DMS79 treated with DMSO at 0.1 percent for 48 hours (cell line): ENCODE data around the gene CRYGD.
A peak's percentile ranks its signal among the peaks of the same experiment; 100 is the strongest.

ENCODE experiments used
- DNase-seq: peaks from one replicate; lab custom pipeline; 2025; lab: John Stamatoyannopoulos, UW

Gene CRYGD

GRCh38 chr2:208083807-208084206 is 40.5 kb downstream of the CRYGD start:
- no peak for DNase-seq

GRCh38 chr2:208077276-208077675 is 47.0 kb downstream of the CRYGD start:
- DNase-seq: no peak

DNA sequence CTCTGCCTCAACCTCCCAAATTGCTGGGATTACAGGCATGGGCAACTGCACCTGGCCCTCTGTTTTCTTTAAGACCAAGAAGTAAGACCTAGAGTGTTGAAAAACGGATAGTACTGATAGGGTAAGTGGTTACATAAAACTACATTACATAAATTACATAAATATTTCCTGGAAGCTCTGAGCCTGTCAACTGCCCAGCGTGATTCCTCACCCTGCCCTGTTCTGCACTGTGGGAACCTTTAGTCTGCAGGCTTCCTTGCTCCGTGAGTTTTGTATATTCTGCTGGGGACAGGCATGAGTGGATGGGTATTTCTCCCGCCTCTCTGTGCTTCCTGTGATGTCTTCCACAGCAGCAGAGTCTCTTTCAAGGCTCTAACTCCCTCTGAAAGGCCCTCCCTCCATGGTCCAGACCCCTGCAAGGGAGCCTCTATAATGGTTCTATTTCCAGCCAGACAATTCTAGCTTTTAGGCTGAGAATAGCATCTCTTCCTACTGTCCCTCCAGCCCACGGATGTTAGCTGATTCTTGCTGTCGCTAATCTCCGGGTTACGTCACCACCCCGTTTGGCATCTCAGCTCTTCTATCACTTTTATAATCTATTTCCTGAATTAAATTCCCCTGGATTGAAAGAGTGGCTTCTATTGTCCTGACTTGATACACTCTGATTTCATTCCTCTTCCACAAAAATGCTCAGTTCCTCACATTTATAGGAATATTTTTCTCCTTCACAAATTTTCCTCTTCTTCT is 49.5 kb downstream of the CRYGD start:
- no peak for DNase-seq

DNA sequence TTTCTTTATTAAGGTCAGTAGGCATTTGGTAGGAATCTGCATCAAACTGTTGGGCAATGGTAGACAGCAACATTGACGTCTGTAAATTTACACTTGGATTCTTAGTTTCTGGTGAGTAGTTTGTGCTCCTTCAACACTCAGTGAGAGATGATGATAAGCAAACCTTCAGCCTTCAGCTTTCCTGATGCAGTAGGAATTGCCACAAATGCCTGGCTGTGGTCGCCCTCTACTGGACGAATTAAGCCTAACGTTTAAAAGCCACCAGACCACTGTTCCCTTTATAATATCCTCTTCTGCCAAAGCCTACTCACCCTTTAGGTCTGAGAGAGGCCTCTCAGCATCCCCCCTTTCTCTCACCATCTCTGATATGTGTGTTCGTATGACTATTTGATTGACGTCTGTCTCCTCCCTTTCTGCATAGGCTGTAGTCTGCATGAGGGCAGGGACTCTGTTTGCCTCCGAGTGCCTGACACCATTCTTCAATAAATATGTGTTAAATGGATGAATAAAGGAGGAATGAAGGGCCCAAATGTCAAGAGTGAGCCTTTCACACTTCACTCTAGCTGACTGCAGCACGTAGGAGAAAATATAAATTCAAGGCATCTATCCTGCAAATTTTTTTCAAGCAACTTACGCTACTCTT is 52.0 kb downstream of the CRYGD start:
- peak; percentile 53 for DNase-seq
